NCI-H1930 (cell line): ENCODE results near the gene NONO.
A peak's percentile ranks its signal among the peaks of the same experiment; 100 is the strongest.
"Not testable (repeated sequence)": the region's sequence is repeated elsewhere in the genome, so short reads cannot be mapped to it uniquely, and the experiment has no call there.

Source experiments
- DNase-seq, 2 experiments: peaks; one replicate each; lab custom pipeline; 2025; lab: John Stamatoyannopoulos, UW

The NONO gene, protein sequence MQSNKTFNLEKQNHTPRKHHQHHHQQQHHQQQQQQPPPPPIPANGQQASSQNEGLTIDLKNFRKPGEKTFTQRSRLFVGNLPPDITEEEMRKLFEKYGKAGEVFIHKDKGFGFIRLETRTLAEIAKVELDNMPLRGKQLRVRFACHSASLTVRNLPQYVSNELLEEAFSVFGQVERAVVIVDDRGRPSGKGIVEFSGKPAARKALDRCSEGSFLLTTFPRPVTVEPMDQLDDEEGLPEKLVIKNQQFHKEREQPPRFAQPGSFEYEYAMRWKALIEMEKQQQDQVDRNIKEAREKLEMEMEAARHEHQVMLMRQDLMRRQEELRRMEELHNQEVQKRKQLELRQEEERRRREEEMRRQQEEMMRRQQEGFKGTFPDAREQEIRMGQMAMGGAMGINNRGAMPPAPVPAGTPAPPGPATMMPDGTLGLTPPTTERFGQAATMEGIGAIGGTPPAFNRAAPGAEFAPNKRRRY

DNA sequence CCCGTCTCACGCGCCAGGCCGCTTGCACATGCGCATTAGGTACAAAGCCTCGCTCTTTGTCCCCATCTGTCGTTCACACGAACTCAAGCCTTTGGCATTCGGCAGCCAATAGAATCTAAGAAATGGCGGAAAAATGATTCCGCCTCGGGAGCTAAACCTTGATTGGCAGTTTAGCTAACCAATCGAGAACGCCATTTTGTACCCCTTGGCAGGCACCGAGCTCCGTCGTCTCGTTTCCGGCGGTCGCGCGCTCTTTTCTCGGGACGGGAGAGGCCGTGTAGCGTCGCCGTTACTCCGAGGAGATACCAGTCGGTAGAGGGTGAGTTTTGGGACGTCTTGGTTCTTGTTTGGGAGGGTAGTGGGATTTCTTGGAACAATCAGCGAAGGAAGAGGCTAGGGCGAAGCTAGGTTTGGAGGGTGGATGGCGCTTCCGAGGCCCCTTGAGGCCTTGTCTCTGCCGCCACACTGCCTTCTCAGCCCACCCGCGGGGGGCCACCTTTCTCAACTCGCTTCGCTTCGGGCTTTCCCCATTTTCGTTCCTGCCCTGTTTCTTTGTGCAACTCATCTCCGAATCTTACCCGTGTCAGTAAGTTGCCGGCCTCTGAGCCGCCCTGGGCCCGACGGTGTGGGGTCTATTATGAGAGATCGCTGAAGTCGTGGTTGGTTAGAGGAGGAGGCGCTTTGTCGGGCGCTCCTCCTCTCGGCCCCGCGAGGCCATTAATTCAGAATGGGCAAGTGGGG lies at the start of gene NONO:
Gene NONO, plus strand, starts transcription at position 233 of the 741 bp plus-strand sequence. CDS start 7,003 bp downstream, outside the sequence.
- peak; percentile 81 to 93 for DNase-seq

DNA sequence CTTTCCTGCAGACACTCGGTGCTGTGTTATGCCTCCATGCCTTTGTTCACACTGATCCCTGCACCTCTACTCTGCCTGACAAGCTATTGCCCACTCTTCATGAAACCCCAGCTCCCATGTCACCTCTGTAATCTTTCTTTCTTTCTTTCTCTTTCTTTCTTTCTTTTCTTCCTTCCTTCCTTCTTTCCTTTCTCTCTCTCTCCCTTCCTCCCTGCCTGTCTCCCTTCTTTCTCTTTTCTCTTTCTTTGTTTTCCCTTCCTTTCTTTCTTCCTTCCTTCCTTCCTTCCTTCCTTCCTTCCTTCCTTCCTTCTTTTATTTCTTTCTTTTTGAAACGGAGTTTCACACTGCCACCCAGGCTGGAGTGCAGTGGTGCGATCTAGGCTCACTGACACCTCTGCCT lies 48.0 kb upstream of the NONO start:
- DNase-seq = no peak

DNA sequence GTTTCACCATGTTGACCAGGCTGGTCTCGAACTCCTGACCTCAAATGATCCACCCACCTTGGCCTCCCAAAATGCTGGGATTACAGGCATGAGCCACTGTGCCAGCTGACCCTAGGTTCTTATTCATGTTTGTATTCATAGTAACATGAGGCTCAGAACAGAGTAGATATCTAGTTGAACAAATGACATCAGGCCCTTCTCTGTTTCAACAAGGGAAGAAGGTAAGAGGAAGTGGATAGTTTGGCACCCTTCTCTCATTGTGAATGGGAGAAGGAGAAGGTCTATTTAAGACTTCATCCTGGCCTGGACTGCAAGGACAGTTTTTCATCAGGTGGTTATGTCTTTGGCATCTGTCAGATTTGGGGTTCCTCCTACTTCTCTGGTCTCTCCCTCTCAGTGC lies 46.6 kb upstream of the NONO start:
- DNase-seq = no peak

DNA sequence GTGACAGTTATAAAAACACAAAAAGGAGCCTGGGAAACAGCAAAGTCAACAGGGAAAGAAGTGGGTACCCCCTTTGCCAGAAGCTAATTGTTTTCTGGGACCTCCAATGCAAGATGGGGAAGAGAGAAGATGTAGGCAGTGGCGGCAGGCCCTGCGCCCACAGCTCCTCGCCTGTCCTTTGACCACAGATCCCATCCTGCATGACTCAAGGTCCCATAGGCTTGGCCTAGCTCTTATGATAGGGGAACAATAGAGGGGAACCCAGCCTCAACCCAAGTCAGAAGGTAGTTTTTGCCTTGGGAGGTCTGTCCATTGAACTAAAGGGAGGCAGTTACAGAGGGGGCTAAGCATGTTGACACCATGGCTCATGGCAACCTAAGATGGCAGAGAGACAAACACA lies 43.7 kb upstream of the NONO start:
- DNase-seq = no peak

DNA sequence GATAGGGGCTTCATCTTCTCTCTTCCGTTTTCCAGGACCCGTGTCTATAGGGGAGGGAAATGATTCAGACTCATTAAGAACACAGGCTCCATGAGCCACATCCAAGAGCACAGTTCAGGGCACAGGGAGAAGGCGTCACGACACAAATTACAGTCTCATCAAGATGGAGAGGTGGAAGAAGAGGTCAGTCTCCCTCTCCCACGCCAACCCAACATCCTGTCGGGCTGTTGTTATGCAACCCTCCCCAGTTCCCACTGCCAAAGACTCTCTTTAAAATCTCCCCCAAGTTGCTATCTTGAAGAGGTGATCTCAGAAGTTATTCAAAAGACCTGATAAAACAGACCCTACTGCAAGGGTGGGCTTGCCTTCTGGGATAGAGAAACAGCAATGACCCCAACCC lies 42.1 kb upstream of the NONO start:
- no peak for DNase-seq

DNA sequence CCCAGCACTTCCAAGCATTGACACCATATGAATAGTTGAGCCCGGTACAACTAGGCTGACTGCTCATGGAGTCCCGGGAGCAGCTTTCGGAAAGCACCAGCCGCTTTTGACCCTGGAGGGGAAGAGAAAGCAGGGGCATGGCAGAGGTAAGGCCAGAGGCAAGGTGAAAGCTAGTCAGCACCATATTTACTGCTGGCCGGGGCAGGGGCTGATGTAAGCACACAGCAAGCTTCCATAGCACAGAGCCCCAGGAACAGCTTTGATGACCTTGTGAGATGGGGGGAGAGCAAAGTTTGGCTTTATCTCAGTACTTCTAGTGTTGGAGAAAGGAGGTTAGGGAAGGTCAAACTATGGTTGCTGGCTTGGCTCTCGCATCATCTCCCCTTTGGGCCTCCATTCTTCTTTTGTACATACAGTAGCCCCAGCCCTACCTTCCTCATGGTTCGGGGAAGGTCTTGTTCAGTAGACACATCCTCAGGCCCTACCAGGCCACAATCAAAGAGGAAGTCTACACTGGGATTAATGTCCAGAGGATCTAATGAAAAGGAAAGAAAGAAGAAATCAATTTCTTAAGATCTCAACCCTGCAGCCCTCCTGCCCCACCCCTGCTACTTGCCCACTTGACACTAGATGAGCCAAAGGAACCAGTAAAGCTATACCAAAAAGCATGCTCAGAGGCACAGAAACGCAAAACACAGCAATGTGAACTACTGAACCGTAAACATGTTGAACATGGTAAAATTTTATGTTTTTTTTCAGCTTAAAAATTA lies 38.9 kb upstream of the NONO start:
- no peak for DNase-seq

DNA sequence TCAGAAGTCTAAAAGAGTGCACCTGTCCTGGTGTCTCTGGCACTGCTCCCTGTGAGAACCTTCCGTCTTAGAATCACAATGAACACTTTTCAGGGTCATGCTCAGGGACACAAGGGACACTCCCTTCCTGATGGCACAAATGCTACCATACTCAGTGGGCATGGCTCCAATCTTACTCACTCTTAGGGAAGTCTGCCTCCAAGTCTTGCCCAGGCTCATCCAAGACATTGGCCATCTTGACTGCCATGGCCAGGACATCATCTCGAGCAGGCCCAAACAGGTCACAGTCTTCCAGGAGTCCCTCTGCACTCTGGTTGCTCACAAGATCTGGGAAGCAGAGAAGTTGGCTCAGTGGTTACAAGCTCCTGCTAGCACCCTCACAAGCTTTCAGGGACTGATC lies 38.3 kb upstream of the NONO start:
- DNase-seq = no peak

DNA sequence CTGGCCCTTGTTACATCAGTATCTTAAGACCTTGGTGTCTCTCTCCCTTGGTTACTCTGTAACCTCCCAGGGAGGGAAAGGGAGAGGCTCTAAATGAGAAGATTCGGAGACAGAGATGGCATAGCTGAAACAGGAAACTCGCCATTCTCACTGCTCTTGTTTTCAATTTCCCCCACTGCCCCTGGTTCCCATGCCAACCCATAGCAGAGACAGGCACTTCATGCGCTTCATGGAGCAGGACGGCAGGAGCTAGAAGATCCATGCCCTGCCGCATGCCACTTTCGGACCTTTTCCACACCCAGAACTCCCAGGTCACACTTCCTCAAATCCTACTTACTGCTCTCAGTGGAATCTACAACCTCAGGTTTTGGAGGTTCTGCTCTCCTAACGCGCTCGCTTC lies 32.6 kb upstream of the NONO start:
- no peak for DNase-seq

DNA sequence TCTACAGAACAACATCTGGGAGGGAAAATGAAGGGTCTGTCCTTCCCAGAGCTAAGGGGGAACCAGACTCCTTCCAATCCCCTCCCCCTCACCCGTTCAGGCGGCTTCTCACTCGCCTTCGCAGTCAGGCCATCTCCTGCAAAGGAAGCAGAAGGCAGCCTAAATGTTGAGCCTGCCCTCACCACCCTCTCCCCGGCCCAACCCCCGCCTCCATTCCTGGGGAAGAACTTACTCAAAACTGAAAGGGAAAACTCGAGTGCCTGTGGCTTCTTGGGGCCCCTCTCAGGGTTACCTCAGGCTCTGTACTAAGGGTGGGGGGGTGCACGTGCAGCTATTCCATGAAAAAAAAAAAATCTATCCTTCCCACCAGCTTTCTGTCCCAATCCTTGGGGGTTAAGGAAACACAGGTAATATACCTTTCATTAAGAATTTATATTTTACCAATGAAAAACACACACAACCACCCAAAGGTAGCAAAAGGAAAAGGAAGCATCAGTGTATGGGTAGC lies 31.9 kb upstream of the NONO start:
- DNase-seq = no peak

DNA sequence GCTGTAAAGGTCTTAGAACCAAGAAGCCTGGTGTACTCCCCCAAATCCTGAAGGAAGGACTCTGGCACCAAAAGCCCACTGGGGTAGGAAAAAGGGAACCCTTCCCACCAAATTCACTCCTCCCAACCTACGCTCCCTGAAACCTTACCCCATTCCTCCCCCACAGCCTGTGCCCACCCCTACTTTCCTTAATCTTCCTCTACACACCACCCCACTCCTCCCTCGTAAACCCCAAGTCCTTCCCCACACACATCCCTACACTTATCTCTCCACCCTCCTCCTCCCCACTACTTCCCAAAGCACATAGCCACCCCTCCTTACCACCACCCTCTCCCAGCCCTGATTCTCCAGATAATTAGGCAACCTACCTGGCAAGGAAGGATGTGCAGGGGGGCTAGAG lies 31.2 kb upstream of the NONO start:
- no peak for DNase-seq

DNA sequence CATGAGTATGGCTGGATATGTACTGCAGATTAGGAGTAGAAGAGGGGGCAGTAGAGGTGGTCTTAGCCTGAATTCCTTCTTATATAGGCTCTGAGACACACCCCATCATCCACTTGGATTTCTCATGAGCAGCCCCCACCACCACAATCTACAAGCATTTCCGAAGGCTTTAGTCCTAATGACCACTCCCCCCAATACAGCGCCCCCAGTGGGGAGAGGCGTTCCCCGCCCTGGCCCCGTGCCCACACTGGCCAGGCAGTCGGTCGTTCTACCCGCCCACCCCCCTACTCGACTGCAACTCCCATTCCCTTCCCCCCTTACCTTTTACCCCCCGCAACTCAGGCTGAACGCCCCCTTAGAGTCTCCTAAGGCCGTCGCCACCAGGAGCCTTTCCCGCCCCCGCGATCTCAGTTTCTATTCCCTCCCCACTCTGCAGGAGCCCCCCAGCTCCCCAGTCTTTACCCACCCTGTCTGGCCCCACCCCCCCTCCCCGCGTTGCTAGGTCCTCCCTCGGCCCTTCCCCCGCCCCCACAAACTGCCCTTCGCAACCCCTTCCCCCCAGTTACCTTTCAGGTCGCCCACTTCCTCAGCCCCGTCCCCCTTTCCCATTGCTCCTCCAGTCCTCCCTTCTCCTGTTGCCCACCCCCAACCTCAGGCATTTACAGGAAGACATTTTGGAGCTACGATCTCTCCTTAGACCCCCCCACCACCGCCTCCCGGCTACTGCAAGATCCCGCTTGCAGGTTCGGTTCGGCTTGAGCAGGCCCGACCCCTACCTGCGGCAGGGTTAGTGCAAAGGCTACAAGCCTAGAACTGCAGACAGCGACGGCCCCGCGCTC lies 30.0 kb upstream of the NONO start:
- peak in 1 of 2 experiments; percentile 0 for DNase-seq

DNA sequence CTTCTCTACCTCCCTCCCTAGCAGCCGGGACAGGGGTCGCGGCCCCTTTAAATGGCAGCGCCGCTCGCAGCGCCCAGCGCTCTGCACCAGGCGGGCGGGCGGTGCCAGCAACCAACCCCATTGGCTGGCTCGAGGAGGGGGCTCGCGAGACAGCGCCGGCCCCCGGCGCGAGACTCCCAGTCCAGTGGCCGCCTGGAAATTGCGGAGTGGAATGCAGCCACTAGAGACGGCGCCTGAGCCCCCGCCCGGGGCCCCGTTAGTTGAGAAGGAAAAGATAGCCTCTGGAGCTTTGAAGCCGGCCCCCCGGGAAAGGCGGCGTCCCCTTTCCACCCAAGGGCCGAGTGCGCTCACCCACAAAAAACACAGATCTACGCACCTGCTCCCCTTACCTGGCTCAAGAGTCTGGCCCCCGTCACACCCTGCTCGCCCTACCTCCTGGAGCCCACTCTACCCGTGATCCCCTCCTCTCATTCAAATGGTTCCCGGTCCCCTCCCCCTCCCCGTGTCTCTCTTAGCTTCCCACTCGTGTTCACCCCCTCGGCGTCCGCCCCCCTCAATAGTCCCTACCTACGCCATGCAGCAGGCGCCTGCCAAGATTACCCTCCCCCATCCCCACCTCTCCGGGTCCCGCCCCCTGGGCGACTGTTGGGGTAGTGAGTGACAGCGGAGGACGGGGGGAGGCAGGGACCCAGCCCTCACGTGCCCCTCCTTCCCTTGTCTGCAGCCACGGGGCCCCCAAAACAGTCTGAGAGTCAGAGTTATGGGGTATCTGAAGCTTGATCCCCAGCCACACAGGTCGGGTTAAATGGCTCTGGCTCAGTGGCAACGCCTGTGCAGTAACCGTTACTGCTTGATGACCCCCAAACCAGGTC lies 29.1 kb upstream of the NONO start, which contains the start of gene ZMYM3:
Gene ZMYM3, minus strand, starts transcription at position 49 of the 872 bp plus-strand sequence. CDS start 885 bp downstream, outside the sequence.
- DNase-seq = peak; percentile 16 to 53

DNA sequence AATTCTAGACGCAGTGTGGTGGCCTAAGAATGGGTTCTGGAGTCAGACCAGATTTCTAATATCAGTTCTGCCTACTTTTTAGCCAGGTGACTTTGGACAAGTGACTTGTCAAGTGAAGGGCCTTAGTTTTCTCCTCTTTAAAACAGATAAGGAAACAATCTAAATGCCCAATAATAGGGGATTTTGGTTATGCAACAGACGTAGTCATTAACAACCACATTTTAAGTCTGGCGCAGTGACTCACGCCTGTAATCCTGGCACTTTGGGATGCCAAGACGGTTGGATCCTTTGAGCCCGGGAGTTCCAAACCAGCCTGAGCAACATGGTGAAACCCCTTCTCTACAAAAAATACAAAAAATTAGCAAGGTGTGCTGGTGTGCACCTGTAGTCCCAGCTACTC lies 27.4 kb upstream of the NONO start:
- no peak for DNase-seq

DNA sequence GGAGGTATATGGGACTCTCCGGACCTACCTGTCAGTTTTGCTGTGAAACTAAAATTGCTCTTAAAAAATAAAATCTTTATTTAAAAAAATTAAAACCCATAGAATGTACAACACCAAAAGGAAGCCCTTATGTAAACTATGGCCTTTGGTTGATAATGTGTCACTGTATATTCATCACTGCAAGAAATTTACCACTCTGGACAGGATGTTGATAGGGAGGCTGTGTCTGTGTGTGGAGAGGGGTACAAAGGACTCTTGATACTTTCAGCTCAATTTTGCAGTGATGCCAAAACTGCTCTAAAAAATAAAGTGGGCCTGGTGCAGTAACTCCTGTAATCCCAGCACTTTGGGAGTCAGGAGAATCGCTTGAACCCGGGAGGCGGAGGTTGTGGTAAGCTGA lies 26.6 kb upstream of the NONO start:
- DNase-seq = no peak

DNA sequence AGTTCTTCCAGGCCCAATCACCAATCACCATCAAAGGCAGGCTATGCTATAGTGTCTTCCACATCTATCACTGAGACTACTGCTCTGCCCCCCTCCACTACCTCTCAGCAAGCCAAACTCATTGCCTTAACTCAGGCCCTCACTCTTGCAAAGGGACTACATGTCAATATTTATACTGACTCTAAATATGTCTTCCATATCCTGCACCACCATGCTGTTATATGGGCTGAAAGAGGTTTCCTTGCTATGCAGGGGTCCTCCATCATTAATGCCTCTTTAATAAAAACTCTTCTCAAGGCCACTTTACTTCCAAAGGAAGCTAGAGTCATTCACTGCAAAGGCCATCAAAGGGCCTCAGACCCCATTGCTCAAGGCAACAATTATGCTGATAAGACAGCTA lies 14.8 kb upstream of the NONO start:
- not testable (repeated sequence) for DNase-seq

DNA sequence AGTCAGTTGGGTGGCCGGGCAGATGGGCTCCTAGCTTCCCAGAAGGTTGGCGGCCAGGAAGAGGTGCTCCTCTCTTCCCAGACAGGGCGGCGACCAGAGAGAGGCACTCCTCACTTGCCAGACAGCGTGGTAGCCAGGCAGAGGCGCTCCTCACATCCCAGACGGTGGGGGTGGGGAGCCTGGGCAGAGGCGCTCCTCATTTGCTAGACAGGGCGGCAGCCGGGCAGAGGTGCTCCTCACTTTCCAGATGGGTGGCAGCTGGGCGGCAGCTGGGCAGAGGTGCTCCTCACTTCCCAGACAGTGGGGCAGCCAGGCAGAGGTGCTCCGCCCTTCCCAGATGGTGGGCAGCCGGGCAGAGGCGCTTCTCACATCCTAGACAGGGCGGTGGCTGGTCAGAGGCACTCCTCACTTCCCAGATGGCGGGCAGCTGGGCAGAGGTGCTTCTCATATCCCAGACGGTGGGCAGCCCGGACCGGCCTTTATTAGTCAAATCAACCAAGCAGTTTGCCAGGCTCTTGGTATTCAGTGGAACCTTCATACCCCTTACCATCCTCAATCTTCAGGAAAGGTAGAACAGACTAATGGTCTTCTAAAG lies 13.5 kb upstream of the NONO start:
- DNase-seq = no peak

DNA sequence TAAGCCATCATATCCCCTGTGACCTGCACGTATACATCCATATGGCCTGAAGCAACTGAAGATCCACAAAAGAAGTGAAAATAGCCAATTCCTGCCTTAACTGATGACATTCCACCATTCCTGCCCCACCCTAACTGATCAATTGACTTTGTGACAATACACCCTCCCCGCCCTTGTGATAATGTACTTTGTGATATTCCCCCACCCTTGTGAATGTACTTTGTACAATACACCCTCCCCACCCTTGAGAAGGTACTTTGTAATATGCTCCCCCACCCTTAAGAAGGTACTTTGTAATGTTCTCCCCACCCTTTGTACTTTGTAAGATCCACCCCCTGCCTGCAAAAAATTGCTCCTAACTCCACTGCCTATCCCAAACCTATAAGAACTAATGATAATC lies 11.1 kb upstream of the NONO start:
- DNase-seq = not testable (repeated sequence)

DNA sequence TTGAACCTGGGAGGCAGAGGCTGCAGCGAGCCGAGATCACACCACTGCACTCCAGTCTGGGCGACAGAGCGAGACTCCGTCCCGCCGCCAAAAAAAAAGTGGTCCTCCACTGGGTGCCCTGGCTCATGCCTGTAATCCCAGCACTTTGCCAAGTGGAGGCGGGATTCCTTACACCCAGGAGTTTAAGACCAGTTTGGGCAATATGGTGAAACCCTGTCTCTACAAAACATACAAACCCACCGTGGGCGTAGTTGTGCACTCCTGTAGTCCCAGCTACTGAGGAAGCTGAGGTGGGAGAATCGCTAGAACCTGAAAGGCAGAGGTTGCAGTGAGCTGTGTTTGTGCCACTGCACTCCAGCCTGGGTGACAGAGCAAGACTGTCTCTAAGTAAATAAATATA lies 2.1 kb upstream of the NONO start:
- not testable (repeated sequence) for DNase-seq

DNA sequence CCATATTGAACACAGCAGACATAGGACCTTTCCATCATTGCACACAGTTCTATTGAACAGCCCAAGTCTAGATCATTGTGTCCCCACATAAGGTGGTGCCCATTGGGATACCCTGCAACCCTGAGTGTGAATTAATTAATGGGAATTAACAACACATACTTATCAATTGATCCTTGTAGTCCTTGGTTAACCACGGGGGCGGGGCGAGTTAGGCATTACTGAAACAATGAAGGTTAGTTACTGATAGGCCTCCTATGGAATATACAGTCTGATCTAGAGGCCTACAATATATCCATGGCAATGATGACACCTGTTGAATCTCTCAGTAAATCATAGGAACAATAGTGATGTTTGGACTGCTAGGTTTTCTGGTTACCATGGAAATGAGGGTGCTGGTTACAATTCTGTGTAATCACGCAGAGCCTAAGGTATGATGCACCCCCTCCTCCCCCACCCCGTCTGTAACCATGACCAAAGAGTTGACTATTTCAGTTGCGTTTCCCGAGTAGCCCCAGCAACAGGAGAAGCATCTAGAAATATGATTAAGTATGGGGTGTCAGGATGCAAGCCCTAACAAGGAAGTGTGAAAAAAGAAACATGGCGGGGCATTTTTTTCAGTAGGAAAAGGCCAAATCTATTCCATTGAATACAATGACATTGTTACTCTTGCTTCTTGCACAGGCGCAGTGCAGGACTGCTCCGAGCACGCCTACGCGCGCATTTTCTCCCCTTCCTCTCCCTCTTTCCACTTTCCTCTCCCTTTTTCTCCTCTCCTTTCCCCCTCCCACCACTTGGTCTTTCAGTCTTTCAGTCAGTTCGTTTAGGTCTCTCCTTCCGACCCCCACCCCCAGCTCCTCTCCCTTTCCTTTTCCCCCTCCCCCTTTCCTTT lies 677 bp upstream of the NONO start:
- no peak for DNase-seq
